AG04449 (cell line): ENCODE measurements around the gene CDC14B.

Experiments used
- CTCF ChIA-PET: fragments of 350-600 bp; formaldehyde crosslinking; extraction: SDS; loops from one replicate; lab custom pipeline; 2021; ENCODE audit warnings: antibody characterized with exemption; lab: Yijun Ruan, JAX
- POLR2A ChIA-PET: fragments of 400-600, 350-600 bp; formaldehyde crosslinking; extraction: SDS; loops from one replicate; lab custom pipeline; 2020; ENCODE audit warnings: antibody characterized with exemption, inconsistent platforms; lab: Yijun Ruan, JAX
- DNase-seq: peaks from one replicate; pipeline ENCODE4 v3.0.0-alpha.2; 2010; ENCODE audit warnings: low read depth, low spot score
- H3K4me3 ChIP-seq: 2 replicates; pipeline ENCODE4 v1.5.1; 2011; ENCODE audit warnings: low read depth, mild to moderate bottlenecking, control low read depth, low read length
- CTCF ChIP-seq: IDR thresholded peaks from one replicate; pipeline ENCODE4 v1.5.1; 2011; ENCODE audit warnings: mild to moderate bottlenecking, moderate library complexity, low read length, control low read depth, inconsistent platforms; ENCODE audit not compliant: insufficient read depth; ENCODE audit errors: missing control alignments

Gene CDC14B

GRCh38 chr9:96491880-96492525, 127.6 kb downstream of the CDC14B start:
- ChIA-PET CTCF (interaction anchor here (0.7 kb wide), 1 partner anchor 14 kb away, joined by 3 read pairs; no protein-coding TSS in a partner anchor), POLR2A (interaction anchor here (0.9 kb wide), 1 partner anchor 9 kb away, joined by 4 read pairs; no protein-coding TSS in a partner anchor)
- no peak for DNase-seq
- H3K4me3 ChIP-seq: no peak overlapping the region
- no peak for TF ChIP-seq CTCF

- POLR2A ChIA-PET: interaction anchor here (0.9 kb wide), 1 partner anchor 9 kb away, joined by 4 read pairs; no protein-coding TSS in a partner anchor
Measured at GRCh38 chr9:96491079-96491879, 128.4 kb downstream of the CDC14B start.

GRCh38 chr9:96490534-96491078, 129.0 kb downstream of the CDC14B start:
- no peak for DNase-seq
- no peak for TF ChIP-seq CTCF
- ChIA-PET POLR2A (no interaction called here), CTCF (no interaction called here)
- H3K4me3 ChIP-seq: no peak overlapping the region

More at GRCh38 chr9:96491079-96491879, 128.4 kb downstream of the CDC14B start:
- DNase-seq: no peak
- TF ChIP-seq CTCF: no peak
- H3K4me3 ChIP-seq: no peak overlapping the region
- CTCF ChIA-PET: no interaction called here

GRCh38 chr9:96489482-96489979, 130.1 kb downstream of the CDC14B start:
- no peak for DNase-seq
- no peak overlapping the region for H3K4me3 ChIP-seq
- no peak for TF ChIP-seq CTCF
- POLR2A ChIA-PET: no interaction called here
- CTCF ChIA-PET: no interaction called here

GRCh38 chr9:96487949-96488348, 131.7 kb downstream of the CDC14B start:
- ChIA-PET CTCF (interaction anchor here (1.3 to 1.5 kb wide), 2 partner anchors 10 to 179 kb away, joined by 3 read pairs; no protein-coding TSS in a partner anchor), POLR2A (interaction anchor here (0.5 kb wide), 1 partner anchor 132 kb away, joined by 7 read pairs; the partner anchor contains the start of gene CDC14B)
- no peak for DNase-seq
- TF ChIP-seq CTCF: no peak
- H3K4me3 ChIP-seq: no peak overlapping the region

GRCh38 chr9:96487029-96487396, 132.6 kb downstream of the CDC14B start:
- no peak for DNase-seq
- H3K4me3 ChIP-seq: no peak overlapping the region
- ChIA-PET CTCF (interaction anchor here (1.3 to 1.5 kb wide), 2 partner anchors 11 to 180 kb away, joined by 3 read pairs; no protein-coding TSS in a partner anchor), POLR2A (interaction anchor here (1.3 kb wide), 1 partner anchor 27 kb away, joined by 5 read pairs; no protein-coding TSS in a partner anchor)
- no peak for TF ChIP-seq CTCF
